ENCODE measurements around the gene GSTM3.
A peak's percentile ranks its signal among the peaks of the same experiment; 100 is the strongest.

The GSTM3 gene

GRCh38 chr1:109762821-109763645 lies 22.2 kb upstream of the GSTM3 start:
- Histone ChIP-seq H3K27ac (peak overlapping the region; percentile 46), H3K9me3 (no peaks in the 10 kb centered on the region), H3K27me3 (no peaks in the 10 kb centered on the region), H3K4me1 (ENCODE audit: control insufficient read depth in 1 of 2, insufficient read depth in 1 of 2, low read depth in 1 of 2, low read length in 1 of 2) (peaks cover 13 to 15% of the 10 kb centered on the region in 2 experiments), H3K36me3 (no peaks in the 10 kb centered on the region), H3K4me3 (ENCODE audit: low read depth in 1 of 2, low read length in 1 of 2) (peak overlapping the region in 1 of 2 experiments; percentile 14)
- TF ChIP-seq, protein P1, sequence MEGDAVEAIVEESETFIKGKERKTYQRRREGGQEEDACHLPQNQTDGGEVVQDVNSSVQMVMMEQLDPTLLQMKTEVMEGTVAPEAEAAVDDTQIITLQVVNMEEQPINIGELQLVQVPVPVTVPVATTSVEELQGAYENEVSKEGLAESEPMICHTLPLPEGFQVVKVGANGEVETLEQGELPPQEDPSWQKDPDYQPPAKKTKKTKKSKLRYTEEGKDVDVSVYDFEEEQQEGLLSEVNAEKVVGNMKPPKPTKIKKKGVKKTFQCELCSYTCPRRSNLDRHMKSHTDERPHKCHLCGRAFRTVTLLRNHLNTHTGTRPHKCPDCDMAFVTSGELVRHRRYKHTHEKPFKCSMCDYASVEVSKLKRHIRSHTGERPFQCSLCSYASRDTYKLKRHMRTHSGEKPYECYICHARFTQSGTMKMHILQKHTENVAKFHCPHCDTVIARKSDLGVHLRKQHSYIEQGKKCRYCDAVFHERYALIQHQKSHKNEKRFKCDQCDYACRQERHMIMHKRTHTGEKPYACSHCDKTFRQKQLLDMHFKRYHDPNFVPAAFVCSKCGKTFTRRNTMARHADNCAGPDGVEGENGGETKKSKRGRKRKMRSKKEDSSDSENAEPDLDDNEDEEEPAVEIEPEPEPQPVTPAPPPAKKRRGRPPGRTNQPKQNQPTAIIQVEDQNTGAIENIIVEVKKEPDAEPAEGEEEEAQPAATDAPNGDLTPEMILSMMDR (IDR thresholded peaks at IDR 0.05) = no peak

DNA sequence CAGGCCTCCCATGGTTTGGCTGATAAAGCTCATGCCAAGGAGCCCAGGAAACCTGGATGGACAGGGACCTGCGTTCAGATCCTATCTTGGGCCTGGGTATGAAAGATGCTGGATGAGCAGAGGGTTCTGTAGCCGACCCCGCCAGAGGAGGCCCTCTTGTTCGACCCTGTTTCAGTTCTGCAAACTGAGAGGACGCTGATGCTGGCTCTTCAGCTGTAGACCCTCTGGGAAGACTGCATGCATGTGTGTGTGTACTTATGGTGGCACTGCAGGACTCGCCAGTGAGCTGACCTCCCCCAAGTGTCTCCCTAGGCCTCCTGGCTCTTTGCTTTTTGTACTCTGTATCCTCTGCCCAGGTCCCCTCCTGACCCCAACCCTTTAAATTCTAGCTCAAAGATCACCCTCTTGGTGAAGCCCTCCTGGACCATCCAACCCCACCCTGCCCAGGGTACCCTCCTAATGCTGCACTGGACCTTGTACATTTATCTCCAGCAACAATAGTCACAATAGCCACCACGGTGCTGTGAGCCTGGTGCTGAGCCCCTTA lies 21.3 kb upstream of the GSTM3 start:
- TF ChIP-seq, protein P1 (IDR thresholded peaks at IDR 0.05) = no peak
- H3K27me3 ChIP-seq = no peaks in the 10 kb centered on the region
- peak overlapping the region; percentile 6 for H3K27ac ChIP-seq
- H3K4me3 ChIP-seq (ENCODE audit: low read depth in 1 of 2, low read length in 1 of 2) = no peak overlapping the region
- H3K9me3 ChIP-seq = no peaks in the 10 kb centered on the region
- H3K36me3 ChIP-seq = no peaks in the 10 kb centered on the region
- H3K4me1 ChIP-seq (ENCODE audit: control insufficient read depth in 1 of 2, insufficient read depth in 1 of 2, low read depth in 1 of 2, low read length in 1 of 2) = peaks cover 13 to 15% of the 10 kb centered on the region in 2 experiments

DNA sequence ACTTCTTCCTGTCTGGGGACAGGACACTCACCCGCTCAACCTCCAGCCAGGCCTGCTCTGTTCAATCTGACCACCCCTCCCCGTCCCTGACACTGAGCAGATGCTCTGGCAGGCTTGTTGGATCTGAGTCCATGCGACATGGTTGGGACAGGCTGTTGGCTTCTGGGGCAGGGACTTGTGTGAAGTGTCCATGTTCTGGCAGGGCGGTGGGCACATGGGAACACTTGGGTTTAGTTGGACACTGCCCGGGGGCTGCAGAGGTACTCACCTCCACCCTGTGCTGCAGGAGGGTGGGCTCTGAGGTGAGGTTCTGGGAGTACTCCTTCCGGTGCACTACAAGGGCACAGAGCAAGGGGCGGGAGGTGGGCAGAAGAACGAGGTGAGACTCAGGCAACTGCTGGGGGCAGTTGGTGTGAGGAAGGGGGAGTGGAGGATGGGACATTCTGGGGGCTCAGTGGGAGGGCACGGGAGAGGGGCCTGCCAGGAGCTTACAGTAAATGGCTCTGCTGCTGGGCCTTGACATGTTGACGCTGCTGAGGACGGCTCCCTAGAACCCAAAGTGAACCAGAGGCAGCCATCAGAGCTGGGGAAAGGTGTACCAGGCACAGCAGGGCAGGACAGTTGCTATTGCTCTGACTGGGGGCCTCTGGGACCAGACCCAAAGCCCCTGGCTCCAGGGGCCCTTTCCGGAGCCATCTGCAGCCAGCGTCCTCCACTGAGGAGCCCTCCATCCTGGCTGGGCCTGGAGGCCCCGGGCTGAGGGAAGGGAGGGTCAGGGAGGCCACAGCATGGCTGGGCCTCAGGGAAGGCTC lies 20.6 kb upstream of the GSTM3 start:
- TF ChIP-seq, protein P1 (IDR thresholded peaks at IDR 0.05) = no peak
- Histone ChIP-seq H3K36me3 (no peaks in the 10 kb centered on the region), H3K27ac (peak overlapping the region; percentile 6), H3K27me3 (no peaks in the 10 kb centered on the region), H3K4me1 (ENCODE audit: control insufficient read depth in 1 of 2, insufficient read depth in 1 of 2, low read depth in 1 of 2, low read length in 1 of 2) (peaks cover 13 to 15% of the 10 kb centered on the region in 2 experiments), H3K4me3 (ENCODE audit: low read depth in 1 of 2, low read length in 1 of 2) (no peak overlapping the region), H3K9me3 (no peaks in the 10 kb centered on the region)

DNA sequence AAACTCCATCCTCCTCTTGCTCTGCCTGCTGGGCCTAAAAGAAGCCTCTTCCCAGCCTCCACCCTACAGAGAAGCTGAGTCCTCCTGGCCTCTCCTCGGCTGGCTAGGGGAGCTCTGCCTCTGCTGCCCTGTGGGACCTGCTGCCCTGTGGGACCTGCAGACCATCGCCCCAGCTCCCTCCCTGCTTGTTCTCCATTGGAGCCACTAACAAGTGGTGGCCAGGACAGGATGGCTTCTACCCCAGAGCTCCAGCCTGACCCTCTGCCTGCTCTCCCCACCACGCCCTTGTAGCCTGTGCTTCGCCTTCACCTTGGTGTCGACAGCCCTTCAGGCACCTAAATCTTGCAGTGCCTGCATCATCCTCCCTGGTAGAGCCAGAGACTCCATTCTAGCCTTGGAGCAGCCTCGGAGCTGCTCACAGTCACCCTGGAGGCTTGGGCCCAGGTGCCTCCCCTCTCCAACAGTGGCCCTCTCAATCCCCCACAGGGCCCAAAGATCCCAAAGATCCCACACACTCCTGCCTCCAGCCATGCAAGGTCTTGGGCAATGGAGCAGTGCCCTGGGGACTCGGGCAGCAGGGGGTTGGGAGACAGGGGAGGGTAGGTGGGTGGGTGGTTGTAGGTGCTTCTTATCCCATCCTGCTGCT lies 19.9 kb upstream of the GSTM3 start:
- Histone ChIP-seq H3K9me3 (no peaks in the 10 kb centered on the region), H3K27me3 (no peaks in the 10 kb centered on the region)
- TF ChIP-seq, protein P1 (IDR thresholded peaks at IDR 0.05) = no peak

More for the DNA sequence above, 19.9 kb upstream of the GSTM3 start:
- no peak overlapping the region for H3K4me3 ChIP-seq (ENCODE audit: low read depth in 1 of 2, low read length in 1 of 2)
- peaks cover 13 to 15% of the 10 kb centered on the region in 2 experiments for H3K4me1 ChIP-seq (ENCODE audit: control insufficient read depth in 1 of 2, insufficient read depth in 1 of 2, low read depth in 1 of 2, low read length in 1 of 2)
- no peaks in the 10 kb centered on the region for H3K36me3 ChIP-seq
- H3K27ac ChIP-seq = no peak overlapping the region

All from neutrophil (primary cell).